Thyroid gland (tissue), 4 donors: ENCODE results near the gene SULT1C3. TPM values are rescaled to one million over a fixed set of nuclear protein-coding genes. Genes with fewer than 3 reads are reported as not detected.
A peak's percentile ranks its signal among the peaks of the same experiment; 100 is the strongest.

ENCODE experiments used
- DNase-seq, 2 donors: peaks; one replicate each; pipeline ENCODE4 v3.0.0-alpha.2; 2019
- H3K27ac ChIP-seq, 3 donors: fragments of 200-600 bp; sonication (generic); 1 replicate in 2 of 3; 2 replicates in 1 of 3; pipeline ENCODE4 v1.5.1; 2016 to 2019; ENCODE audit warnings: mild to moderate bottlenecking in 1 of 3, moderate library complexity in 1 of 3
- H3K27me3 ChIP-seq: fragments of 200-600 bp; sonication (generic); one replicate; pipeline ENCODE4 v1.5.1; 2019
- H3K36me3 ChIP-seq, 2 donors: fragments of 200-600 bp; sonication (generic); one replicate each; pipeline ENCODE4 v1.5.1; 2016 to 2019
- H3K4me1 ChIP-seq, 2 donors: fragments of 200-600 bp; sonication (generic); one replicate each; pipeline ENCODE4 v1.5.1; 2017 to 2019
- H3K4me3 ChIP-seq, 3 donors: fragments of 200-600 bp; sonication (generic); replicated peaks in 1 of 3; 1 replicate in 2 of 3; 2 replicates in 1 of 3; pipeline ENCODE4 v1.5.1; 2016; ENCODE audit warnings: mild to moderate bottlenecking in 1 of 3
- H3K9me3 ChIP-seq: fragments of 200-600 bp; sonication (generic); one replicate; pipeline ENCODE4 v1.5.1; 2017
- CTCF ChIP-seq, 6 experiments: fragments of 200-600 bp in 3 of 6; fragments of 450-650 bp in 3 of 6; sonication (generic) in 3 of 6; IDR thresholded peaks; one replicate each; pipeline ENCODE4 v1.5.1; 2016 to 2019; ENCODE audit warnings: antibody characterized with exemption in 6 of 6, mild to moderate bottlenecking in 2 of 6, inconsistent platforms in 1 of 6, moderate library complexity in 1 of 6
- POLR2A ChIP-seq, 2 donors: fragments of 450-650 bp; IDR thresholded peaks; one replicate each; pipeline ENCODE4 v1.6.1; 2017; ENCODE audit warnings: antibody characterized with exemption in 2 of 2, mild to moderate bottlenecking in 2 of 2, moderate library complexity in 1 of 2
- WGBS, 2 donors: methylation state at CpG; one replicate each; pipeline ENCODE4 v1.1.5; 2017; 5-methylcytosine and 5-hydroxymethylcytosine counted together
- intact Hi-C: fragments of 100-400 bp; cut with DNase I; formaldehyde crosslinking; loops from one replicate; pipeline ENCODE4 v1.15.1; 2023
- total RNA-seq, 4 donors: library from RNA; depleted of rRNA; stranded (reverse); fragments of >200 nt; gene quantifications; one replicate each; pipeline ENCODE4 v1.2.3, GENCODE V29; 2016

SULT1C3 gene
- total RNA-seq, 4 donors from 2014 or later: not detected

GRCh38 chr2:108220191-108220590 is 19.6 kb upstream of the SULT1C3 start:
- TF ChIP-seq CTCF (IDR thresholded peaks at IDR 0.05) (no peak), POLR2A (IDR thresholded peaks at IDR 0.05) (no peak)
- Histone ChIP-seq H3K9me3 (no peaks in the 10 kb centered on the region), H3K4me1 (peaks cover 3 to 28% of the 10 kb centered on the region in 2 donors), H3K27ac (peak overlapping the region; percentile 38 to 50 (median 49)), H3K36me3 (no peaks in the 10 kb centered on the region), H3K4me3 (no peak overlapping the region), H3K27me3 (no peaks in the 10 kb centered on the region)
- intact Hi-C loops: no loop called here
- peak in 1 of 2 donors; percentile 7 for DNase-seq
- WGBS, 2 donors: 91 to 95% methylated on average over 3 of the region's 3 CpGs

GRCh38 chr2:108220942-108221541 is 18.7 kb upstream of the SULT1C3 start:
- H3K27ac ChIP-seq: peak overlapping the region; percentile 38 to 50 (median 49)
- intact Hi-C loops: no loop called here
- TF ChIP-seq CTCF (IDR thresholded peaks at IDR 0.05) (no peak), POLR2A (IDR thresholded peaks at IDR 0.05) (no peak)
- H3K27me3 ChIP-seq: no peaks in the 10 kb centered on the region
- no peaks in the 10 kb centered on the region for H3K36me3 ChIP-seq
- WGBS, 2 donors: 42% methylated on average over 3 to 4 of the region's 4 CpGs
- peaks cover 3 to 25% of the 10 kb centered on the region in 2 donors for H3K4me1 ChIP-seq
- no peak overlapping the region for H3K4me3 ChIP-seq
- H3K9me3 ChIP-seq: no peaks in the 10 kb centered on the region
- peak; percentile 96 to 98 for DNase-seq

GRCh38 chr2:108222261-108222660 is 17.5 kb upstream of the SULT1C3 start:
- peak; percentile 62 for DNase-seq
- Histone ChIP-seq H3K27me3 (no peaks in the 10 kb centered on the region), H3K36me3 (no peaks in the 10 kb centered on the region), H3K27ac (no peak overlapping the region), H3K4me1 (peaks cover 3 to 25% of the 10 kb centered on the region in 2 donors), H3K9me3 (no peaks in the 10 kb centered on the region), H3K4me3 (no peak overlapping the region)
- intact Hi-C loops: no loop called here
- 41 to 45% methylated on average over 3 of the region's 3 CpGs for WGBS, 2 donors
- TF ChIP-seq CTCF (IDR thresholded peaks at IDR 0.05) (no peak), POLR2A (IDR thresholded peaks at IDR 0.05) (no peak)

GRCh38 chr2:108223573-108223972 is 16.2 kb upstream of the SULT1C3 start:
- WGBS, 2 donors: 87 to 88% methylated on average over 4 of the region's 4 CpGs
- intact Hi-C loops: no loop called here
- H3K9me3 ChIP-seq: no peaks in the 10 kb centered on the region

More at GRCh38 chr2:108223573-108223972, 16.2 kb upstream of the SULT1C3 start:
- no peaks in the 10 kb centered on the region for H3K36me3 ChIP-seq
- H3K27me3 ChIP-seq: no peaks in the 10 kb centered on the region
- DNase-seq: no peak
- no peak overlapping the region for H3K4me3 ChIP-seq
- no peak overlapping the region for H3K27ac ChIP-seq
- no peak for TF ChIP-seq POLR2A (IDR thresholded peaks at IDR 0.05)
- no peak for TF ChIP-seq CTCF (IDR thresholded peaks at IDR 0.05)
- H3K4me1 ChIP-seq: peaks cover 3 to 25% of the 10 kb centered on the region in 2 donors
